Measurements from ENCODE around the gene ANKRD29. TPM values are rescaled to one million over a fixed set of nuclear protein-coding genes. Genes with fewer than 3 reads are reported as not detected.

ANKRD29 gene
- polyA plus RNA-seq, 1 experiment: 0.15 TPM

- DNase-seq (ENCODE audit: low read depth, low spot score): no peak
- Histone ChIP-seq H3K27ac (ENCODE audit: low read depth, low read length) (no peak overlapping the region), H3K27me3 (ENCODE audit: control insufficient read depth, insufficient read depth, low read length) (peaks cover 38% of the 10 kb centered on the region), H3K4me3 (ENCODE audit: low read depth, low read length) (no peak overlapping the region), H3K9me3 (ENCODE audit: control insufficient read depth, insufficient read depth, low read length) (peaks cover 7% of the 10 kb centered on the region; the same call in 1 of the 2 replicates)
- CTCF ChIA-PET: interaction anchor here (3.5 kb wide), 1 partner anchor 12 kb away, joined by 14 read pairs; no protein-coding TSS in a partner anchor
- TF ChIP-seq CTCF (IDR thresholded peaks at IDR 0.05; ENCODE audit: low read depth, low read length): no peak
- POLR2A ChIA-PET: no interaction called here
These were observed 27.9 kb upstream of the ANKRD29 start for GRCh38 chr18:23690505-23691068.

GRCh38 chr18:23689616-23690504, 27.1 kb upstream of the ANKRD29 start:
- POLR2A ChIA-PET: no interaction called here
- no peak for DNase-seq (ENCODE audit: low read depth, low spot score)
- H3K9me3 ChIP-seq (ENCODE audit: control insufficient read depth, insufficient read depth, low read length): peaks cover 7% of the 10 kb centered on the region; the same call in 1 of the 2 replicates
- peaks cover 42% of the 10 kb centered on the region for H3K27me3 ChIP-seq (ENCODE audit: control insufficient read depth, insufficient read depth, low read length)
- CTCF ChIA-PET: interaction anchor here (3.5 kb wide), 1 partner anchor 13 kb away, joined by 14 read pairs; no protein-coding TSS in a partner anchor
- peak overlapping the region; percentile 45 for H3K4me3 ChIP-seq (ENCODE audit: low read depth, low read length)
- H3K27ac ChIP-seq (ENCODE audit: low read depth, low read length): no peak overlapping the region
- TF ChIP-seq CTCF (IDR thresholded peaks at IDR 0.05; ENCODE audit: low read depth, low read length): no peak

- Histone ChIP-seq H3K4me3 (ENCODE audit: low read depth, low read length) (peak within 1 kb of the TSS; percentile 45), H3K9me3 (ENCODE audit: control insufficient read depth, insufficient read depth, low read length) (peaks cover 7% of the 10 kb centered on the region; the same call in 1 of the 2 replicates), H3K27ac (ENCODE audit: low read depth, low read length) (no peak within 1 kb of the TSS), H3K27me3 (ENCODE audit: control insufficient read depth, insufficient read depth, low read length) (peaks cover 44% of the 10 kb centered on the region)
- peak; percentile 26; the same call in 1 of the 2 replicates for TF ChIP-seq CTCF (IDR thresholded peaks at IDR 0.05; ENCODE audit: low read depth, low read length)
- no peak for DNase-seq (ENCODE audit: low read depth, low spot score)
- ChIA-PET CTCF (interaction anchor here (1.1 to 1.2 kb wide), 2 partner anchors 14 to 66 kb away, joined by 3 to 4 read pairs; no protein-coding TSS in a partner anchor), POLR2A (no interaction called here)
These were observed 26.4 kb upstream of the ANKRD29 start, which contains the start of gene LAMA3 for GRCh38 chr18:23689031-23689615. TSS of gene LAMA3 (plus strand) at chr18:23689453. CDS start at chr18:23689684, 231 bp downstream.

- Histone ChIP-seq H3K27me3 (ENCODE audit: control insufficient read depth, insufficient read depth, low read length) (peaks cover 47% of the 10 kb centered on the region), H3K27ac (ENCODE audit: low read depth, low read length) (no peak overlapping the region), H3K4me3 (ENCODE audit: low read depth, low read length) (no peak overlapping the region), H3K9me3 (ENCODE audit: control insufficient read depth, insufficient read depth, low read length) (peaks cover 7% of the 10 kb centered on the region; the same call in 1 of the 2 replicates)
- no peak for TF ChIP-seq CTCF (IDR thresholded peaks at IDR 0.05; ENCODE audit: low read depth, low read length)
- DNase-seq (ENCODE audit: low read depth, low spot score): no peak
- ChIA-PET CTCF (interaction anchor here (1.1 to 1.2 kb wide), 2 partner anchors 15 to 66 kb away, joined by 3 to 4 read pairs; no protein-coding TSS in a partner anchor), POLR2A (no interaction called here)
These were observed 25.8 kb upstream of the ANKRD29 start for GRCh38 chr18:23688528-23688927.

Data from AG04450 (cell line).